PC-9 (cell line): ENCODE data around the gene DNAJB2.

Source experiments
- CTCF ChIP-seq: fragments of 200-600 bp; sonication (generic); conservative IDR thresholded peaks from 2 replicates; pipeline ENCODE4 v1.6.1; 2017; ENCODE audit warnings: mixed run types, antibody characterized with exemption, mild to moderate bottlenecking, moderate library complexity
- EZH2 ChIP-seq: fragments of 200-600 bp; sonication (generic); IDR thresholded peaks from 2 replicates; pipeline ENCODE4 v1.8.0; 2017; ENCODE audit warnings: antibody characterized with exemption, low read depth

DNA sequence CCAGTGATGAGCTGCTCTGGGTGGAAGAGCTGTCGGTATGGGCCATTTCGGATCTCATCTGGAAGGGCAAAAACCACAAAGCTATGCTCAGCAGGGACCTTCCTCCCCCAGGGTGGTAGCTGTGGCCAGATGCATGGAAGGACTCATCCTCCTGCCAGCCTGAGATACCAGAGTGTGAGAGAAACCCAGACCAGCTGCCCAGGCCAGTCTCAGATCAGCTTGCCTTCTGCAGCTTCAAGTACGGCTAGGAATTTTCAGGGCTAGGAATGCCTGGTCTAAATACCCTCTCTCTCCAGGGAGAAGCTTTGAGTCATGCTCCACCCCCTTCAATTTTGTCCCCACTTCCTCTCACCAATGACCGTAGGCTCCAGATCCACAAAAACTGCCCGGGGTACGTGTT lies 27.5 kb upstream of the DNAJB2 start:
- TF ChIP-seq CTCF: no peak
- no peak for TF ChIP-seq EZH2
